ENCODE results near the gene SMOC2.
"Not testable (repeated sequence)": the region's sequence is repeated elsewhere in the genome, so short reads cannot be mapped to it uniquely, and the experiment has no call there.

DNA sequence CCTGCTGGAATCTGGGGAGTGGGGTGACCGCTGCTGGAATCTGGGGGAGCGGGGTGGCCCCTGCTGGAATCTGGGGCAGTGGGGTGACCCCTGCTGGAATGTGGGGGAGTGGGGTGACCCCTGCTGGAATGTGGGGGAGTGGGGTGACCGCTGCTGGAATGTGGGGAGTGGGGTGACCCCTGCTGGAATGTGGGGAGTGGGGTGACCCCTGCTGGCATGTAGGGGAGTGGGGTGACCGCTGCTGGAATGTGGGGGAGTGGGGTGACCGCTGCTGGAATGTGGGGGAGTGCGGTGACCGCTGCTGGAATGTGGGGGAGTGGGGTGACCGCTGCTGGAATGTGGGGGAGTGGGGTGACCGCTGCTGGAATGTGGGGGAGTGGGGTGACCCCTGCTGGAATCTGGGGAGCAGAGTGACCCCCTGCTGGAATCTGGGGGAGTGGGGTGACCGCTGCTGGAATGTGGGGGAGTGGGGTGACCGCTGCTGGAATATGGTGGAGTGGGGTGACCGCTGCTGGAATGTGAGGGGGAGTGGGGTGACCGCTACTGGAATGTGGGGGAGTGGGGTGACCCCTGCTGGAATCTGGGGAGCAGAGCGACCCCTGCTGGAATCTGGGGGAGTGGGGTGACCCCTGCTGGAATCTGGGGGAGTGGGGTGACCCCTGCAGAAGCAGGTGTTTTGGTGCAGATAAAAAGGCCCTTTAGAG is 97.4 kb downstream of the SMOC2 start:
- TF ChIP-seq POLR2A, CTCF (IDR thresholded peaks at IDR 0.05): not testable (repeated sequence)

Data from Peyer's patch (tissue), 4 donors.